Activated CD4-positive, alpha-beta memory T cell treated with anti-CD3 and anti-CD28 coated beads, Interleukin-2, amount 10 ng/mL, durations not matched to agents 7 days and 5 days (primary cell): ENCODE results near the gene NOP58. TPM values are rescaled to one million over a fixed set of nuclear protein-coding genes. Genes with fewer than 3 reads are reported as not detected.
"Not testable (repeated sequence)": the region's sequence is repeated elsewhere in the genome, so short reads cannot be mapped to it uniquely, and the experiment has no call there.

ENCODE experiments used
- CTCF ChIA-PET: fragments of 350-600 bp; sonication (Branson Sonifier 250); formaldehyde crosslinking; loops from one replicate; lab custom pipeline; 2021; ENCODE audit warnings: antibody characterized with exemption, inconsistent platforms; lab: Charles Lee
- POLR2A ChIA-PET: fragments of 350-600 bp; sonication (Branson Sonifier 250); formaldehyde crosslinking; loops from one replicate; lab custom pipeline; 2021; ENCODE audit warnings: antibody characterized with exemption; lab: Charles Lee
- DNase-seq: peaks from one replicate; pipeline ENCODE4 v3.0.0-alpha.2; 2020
- H3K27ac Mint-ChIP-seq: one replicate; pipeline ENCODE4 v1.8.0; 2021; ENCODE audit warnings: mild to moderate bottlenecking, mixed read lengths
- H3K27me3 Mint-ChIP-seq: one replicate; pipeline ENCODE4 v1.8.0; 2021; ENCODE audit warnings: mixed read lengths
- H3K36me3 Mint-ChIP-seq: one replicate; pipeline ENCODE4 v1.8.0; 2021; ENCODE audit warnings: low read depth, mixed read lengths
- H3K4me1 Mint-ChIP-seq: one replicate; pipeline ENCODE4 v1.8.0; 2021; ENCODE audit warnings: mixed read lengths
- H3K4me3 Mint-ChIP-seq: one replicate; pipeline ENCODE4 v1.8.0; 2021; ENCODE audit warnings: mild to moderate bottlenecking, mixed read lengths
- H3K9me3 Mint-ChIP-seq: one replicate; pipeline ENCODE4 v1.8.0; 2021; ENCODE audit warnings: mixed read lengths
- total RNA-seq, 2 experiments: library from RNA; stranded (reverse); gene quantifications; one replicate each; pipeline ENCODE4 v1.2.3, GENCODE V29; 2021

The NOP58 gene, protein sequence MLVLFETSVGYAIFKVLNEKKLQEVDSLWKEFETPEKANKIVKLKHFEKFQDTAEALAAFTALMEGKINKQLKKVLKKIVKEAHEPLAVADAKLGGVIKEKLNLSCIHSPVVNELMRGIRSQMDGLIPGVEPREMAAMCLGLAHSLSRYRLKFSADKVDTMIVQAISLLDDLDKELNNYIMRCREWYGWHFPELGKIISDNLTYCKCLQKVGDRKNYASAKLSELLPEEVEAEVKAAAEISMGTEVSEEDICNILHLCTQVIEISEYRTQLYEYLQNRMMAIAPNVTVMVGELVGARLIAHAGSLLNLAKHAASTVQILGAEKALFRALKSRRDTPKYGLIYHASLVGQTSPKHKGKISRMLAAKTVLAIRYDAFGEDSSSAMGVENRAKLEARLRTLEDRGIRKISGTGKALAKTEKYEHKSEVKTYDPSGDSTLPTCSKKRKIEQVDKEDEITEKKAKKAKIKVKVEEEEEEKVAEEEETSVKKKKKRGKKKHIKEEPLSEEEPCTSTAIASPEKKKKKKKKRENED
- 100 to 1,000 TPM; 103 to 108 TPM for total RNA-seq

DNA sequence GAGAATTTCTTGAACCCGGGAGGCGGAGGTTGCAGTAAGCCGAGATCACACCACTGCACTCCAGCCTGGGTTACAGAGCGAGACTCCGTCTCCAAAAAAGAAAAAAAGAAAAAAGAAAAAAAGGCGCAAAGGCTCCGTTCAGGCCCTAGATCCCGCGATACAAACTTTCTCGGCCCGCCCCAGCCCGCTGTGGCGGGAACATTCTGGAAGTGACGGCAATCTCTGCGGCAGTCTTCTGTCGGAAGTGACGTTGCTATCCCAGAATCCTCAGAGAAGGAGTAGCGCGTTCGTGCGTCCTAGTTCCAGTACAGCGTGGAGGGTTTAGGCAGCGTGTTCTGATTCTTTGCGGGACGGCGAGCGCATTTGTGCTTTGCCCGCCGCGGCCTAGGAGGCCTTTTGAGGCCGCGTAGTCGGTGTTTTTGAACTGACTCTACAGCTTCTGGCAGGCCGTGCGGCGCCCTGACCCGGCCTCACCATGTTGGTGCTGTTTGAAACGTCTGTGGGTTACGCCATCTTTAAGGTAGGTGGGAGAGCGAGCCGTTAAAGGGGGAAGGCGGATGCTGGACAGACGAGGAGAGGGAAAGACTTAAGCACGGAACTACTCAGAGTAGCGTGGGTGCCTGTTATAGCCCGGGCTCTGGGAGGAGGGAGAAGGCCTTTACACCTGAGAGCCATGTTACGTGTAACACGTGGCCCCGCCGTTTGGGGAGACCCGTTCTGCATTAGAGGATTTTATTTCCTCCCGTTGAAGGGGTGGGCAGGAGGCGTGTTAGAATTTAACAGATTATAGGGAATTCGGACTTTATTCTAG is at the start of gene NOP58:
TSS of gene NOP58 (plus strand) at position 297 of the 811 bp plus-strand sequence. CDS start at position 476, 179 bp downstream.
- peaks cover 25% of the 10 kb centered on the region for H3K4me1 Mint-ChIP-seq
- no peaks in the 10 kb centered on the region for H3K27me3 Mint-ChIP-seq
- POLR2A ChIA-PET = interaction anchor here (1.1 to 4.9 kb wide), 7 partner anchors 12 to 1402 kb away, joined by 3 to 100 read pairs (median 7); partner anchors contain the start of genes CLK1 and SUMO1
- CTCF ChIA-PET = interaction anchor here (0.6 to 1.2 kb wide), 3 partner anchors 27 to 1375 kb away, joined by 3 read pairs; partner anchors contain the start of gene SUMO1
- H3K9me3 Mint-ChIP-seq = no peaks in the 10 kb centered on the region
- peak; percentile 94 for DNase-seq
- peak within 1 kb of the TSS; percentile 64 for H3K27ac Mint-ChIP-seq
- H3K4me3 Mint-ChIP-seq = peak within 1 kb of the TSS; percentile 49
- H3K36me3 Mint-ChIP-seq = peaks cover 14% of the 10 kb centered on the region

DNA sequence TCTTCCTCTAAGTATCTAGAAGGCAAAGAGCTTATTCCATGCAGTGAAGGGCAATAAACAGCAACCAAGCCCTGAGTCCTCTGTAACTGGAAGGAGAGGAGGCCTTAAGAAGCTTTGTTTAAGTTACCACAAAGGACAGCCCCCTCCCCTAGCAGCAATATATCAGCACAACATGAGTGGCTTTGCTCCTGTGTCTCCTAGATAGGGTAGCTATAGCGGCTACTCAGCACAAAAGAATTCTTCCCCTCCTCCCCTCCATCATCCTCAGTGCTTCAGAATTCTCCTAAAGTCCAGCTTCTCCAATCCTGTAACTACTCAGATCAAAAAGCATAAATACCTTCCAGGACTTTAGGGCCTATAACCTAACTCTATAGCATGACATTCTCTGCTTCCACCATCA is 43.7 kb upstream of the NOP58 start:
- peak overlapping the region; percentile 2 for H3K27ac Mint-ChIP-seq
- CTCF ChIA-PET = interaction anchor here (1.1 to 1.3 kb wide), 3 partner anchors 15 to 444 kb away, joined by 3 to 4 read pairs (median 3); partner anchors contain the start of gene SUMO1
- peaks cover 12% of the 10 kb centered on the region for H3K4me1 Mint-ChIP-seq
- peaks cover 46% of the 10 kb centered on the region for H3K36me3 Mint-ChIP-seq
- POLR2A ChIA-PET = interaction anchor here (0.6 to 1.4 kb wide), 3 partner anchors 15 to 1728 kb away, joined by 3 to 5 read pairs (median 3); no protein-coding TSS in a partner anchor
- no peak overlapping the region for H3K4me3 Mint-ChIP-seq
- no peaks in the 10 kb centered on the region for H3K27me3 Mint-ChIP-seq
- H3K9me3 Mint-ChIP-seq = no peaks in the 10 kb centered on the region
- DNase-seq = no peak

DNA sequence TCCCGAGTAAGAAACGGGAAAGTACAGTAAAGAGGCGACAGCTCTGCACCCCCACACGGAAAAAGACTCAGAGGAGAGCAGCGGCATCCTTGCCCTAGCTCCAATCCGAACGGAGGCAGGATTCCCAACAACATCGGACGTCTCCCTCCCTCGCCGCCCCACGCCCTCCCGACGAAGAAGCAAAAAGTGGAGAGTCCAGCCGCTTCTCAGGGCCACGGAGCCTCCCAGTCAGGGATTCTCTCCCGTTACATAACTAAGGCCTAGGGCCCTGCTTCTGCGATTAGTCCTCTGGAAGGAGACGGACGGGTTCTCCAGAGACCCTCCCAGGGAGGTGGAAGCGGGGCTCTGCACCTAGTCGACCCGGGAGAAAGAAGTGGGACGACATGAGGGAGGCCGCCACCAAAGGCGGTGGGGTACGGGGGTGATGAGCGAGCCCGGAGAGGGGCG is 27.8 kb upstream of the NOP58 start:
- Mint-ChIP-seq H3K27me3 (no peaks in the 10 kb centered on the region), H3K4me1 (peaks cover 36% of the 10 kb centered on the region), H3K36me3 (peaks cover 13% of the 10 kb centered on the region), H3K27ac (peak overlapping the region; percentile 62), H3K9me3 (no peaks in the 10 kb centered on the region), H3K4me3 (peak overlapping the region; percentile 86)
- CTCF ChIA-PET = interaction anchor here (1.5 kb wide), 1 partner anchor 9 kb away, joined by 3 read pairs; no protein-coding TSS in a partner anchor
- POLR2A ChIA-PET = interaction anchor here (0.7 to 3.6 kb wide), 9 partner anchors 8 to 457 kb away, joined by 3 to 57 read pairs (median 5); partner anchors contain the start of genes ALS2 and NOP58
- DNase-seq = no peak

DNA sequence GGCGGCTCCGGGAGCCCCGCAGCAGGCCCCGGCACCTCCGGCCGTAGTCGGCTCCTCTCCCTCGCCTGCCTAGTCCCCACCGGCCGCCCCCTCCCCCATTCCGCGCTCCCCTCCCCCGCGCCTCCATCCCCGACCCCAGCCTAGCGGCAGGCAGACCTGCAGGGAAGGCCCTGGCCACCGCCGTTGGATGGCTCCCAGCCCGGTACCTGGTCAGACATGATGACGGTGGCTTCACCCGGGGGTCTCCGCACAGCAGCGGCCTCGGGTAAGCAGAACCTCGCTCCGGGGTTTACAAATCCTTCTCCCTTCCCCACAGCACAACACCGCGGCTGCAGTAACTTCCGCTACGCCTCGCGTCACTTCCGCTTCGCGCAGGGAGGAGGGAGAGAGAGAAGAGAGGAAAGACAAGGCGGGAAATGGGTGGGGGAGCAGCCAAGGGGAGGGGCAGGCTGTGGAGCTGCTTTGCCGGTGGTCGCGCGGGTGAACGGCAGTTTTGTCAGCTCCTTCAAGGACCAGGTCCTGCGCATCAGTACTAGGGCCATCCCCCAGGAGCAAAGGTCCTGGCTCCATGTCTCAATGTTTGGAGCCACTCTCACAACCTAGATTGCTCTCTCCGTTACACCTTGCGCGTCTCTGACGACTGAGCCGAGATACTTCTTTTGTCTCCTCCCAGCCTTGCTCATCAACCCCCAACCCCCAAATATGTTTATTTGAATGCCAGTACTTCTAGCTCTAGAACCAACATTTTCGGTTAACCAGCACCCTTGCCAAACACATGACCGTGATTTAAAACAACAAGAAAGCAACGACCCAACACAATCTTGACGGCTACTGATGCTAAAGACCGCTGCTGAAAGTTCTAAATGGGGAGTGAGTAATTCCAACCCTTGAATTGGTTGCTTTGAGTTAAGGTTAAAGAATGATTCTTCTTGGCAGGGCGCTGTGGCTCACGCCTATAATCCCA is 27.0 kb upstream of the NOP58 start, which contains the start of gene SUMO1:
TSS of gene SUMO1 (minus strand) at position 364 of the 964 bp plus-strand sequence. CDS start at position 218, 146 bp downstream.
- Mint-ChIP-seq H3K4me3 (peak within 1 kb of the TSS; percentile 96), H3K27ac (peak within 1 kb of the TSS; percentile 92), H3K36me3 (peaks cover 13% of the 10 kb centered on the region), H3K4me1 (peaks cover 36% of the 10 kb centered on the region), H3K27me3 (no peaks in the 10 kb centered on the region), H3K9me3 (no peaks in the 10 kb centered on the region)
- DNase-seq = peak; percentile 94
- POLR2A ChIA-PET = interaction anchor here (0.6 to 3.6 kb wide), 12 partner anchors 9 to 1374 kb away, joined by 3 to 57 read pairs (median 3); partner anchors contain the start of genes ALS2, CLK1 and NOP58
- CTCF ChIA-PET = interaction anchor here (0.8 to 1.3 kb wide), 3 partner anchors 8 to 26 kb away, joined by 3 to 4 read pairs (median 3); partner anchors contain the start of gene NOP58

GRCh38 chr2:202247710-202248109 is 17.9 kb upstream of the NOP58 start:
- peaks cover 11% of the 10 kb centered on the region for H3K4me1 Mint-ChIP-seq
- H3K27ac Mint-ChIP-seq, H3K9me3 Mint-ChIP-seq, DNase-seq, POLR2A ChIA-PET, H3K27me3 Mint-ChIP-seq, H3K36me3 Mint-ChIP-seq, H3K4me3 Mint-ChIP-seq: not testable (repeated sequence)
- CTCF ChIA-PET = interaction anchor here (1.4 kb wide), 1 partner anchor 9 kb away, joined by 4 read pairs; the partner anchor contains the start of gene SUMO1

DNA sequence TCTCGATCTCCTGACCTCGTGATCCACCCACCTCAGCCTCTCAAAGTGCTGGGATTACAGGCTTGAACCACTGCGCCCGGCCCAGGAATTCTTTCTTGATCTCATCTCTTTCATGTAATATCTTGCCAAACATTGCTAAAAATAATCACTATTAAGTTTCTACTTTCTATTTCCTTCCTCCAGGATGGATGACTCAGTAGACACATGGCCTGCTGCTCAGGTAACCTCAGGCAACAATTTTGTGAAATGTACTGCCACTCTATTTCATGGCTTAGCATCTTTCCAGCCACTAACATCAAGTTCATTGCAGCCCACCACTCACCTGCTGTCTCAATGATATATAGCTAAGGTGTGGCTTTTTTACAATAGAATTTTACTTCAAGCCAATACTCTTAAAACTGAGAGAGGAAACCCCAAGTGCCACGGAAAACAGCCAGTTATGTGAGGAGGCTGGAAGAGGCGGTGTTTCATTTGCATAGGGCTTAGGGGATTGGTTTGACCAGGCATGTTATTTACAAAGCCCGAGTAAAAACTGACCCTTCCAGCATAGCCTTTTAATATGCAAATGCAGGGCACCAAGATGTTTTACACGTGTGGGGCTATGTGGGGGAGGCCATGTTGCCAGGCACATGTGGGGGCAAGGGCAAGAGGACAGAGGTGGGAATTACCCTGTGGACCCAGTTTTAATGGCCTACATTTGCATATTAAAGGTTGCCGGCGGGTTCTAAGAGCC is 15.9 kb upstream of the NOP58 start:
- Mint-ChIP-seq H3K36me3 (no peaks in the 10 kb centered on the region), H3K9me3 (peaks cover 2% of the 10 kb centered on the region), H3K4me1 (peaks cover 11% of the 10 kb centered on the region), H3K4me3 (no peak overlapping the region), H3K27ac (no peak overlapping the region), H3K27me3 (peaks cover 9% of the 10 kb centered on the region)
- no peak for DNase-seq
- ChIA-PET POLR2A (no interaction called here), CTCF (no interaction called here)

DNA sequence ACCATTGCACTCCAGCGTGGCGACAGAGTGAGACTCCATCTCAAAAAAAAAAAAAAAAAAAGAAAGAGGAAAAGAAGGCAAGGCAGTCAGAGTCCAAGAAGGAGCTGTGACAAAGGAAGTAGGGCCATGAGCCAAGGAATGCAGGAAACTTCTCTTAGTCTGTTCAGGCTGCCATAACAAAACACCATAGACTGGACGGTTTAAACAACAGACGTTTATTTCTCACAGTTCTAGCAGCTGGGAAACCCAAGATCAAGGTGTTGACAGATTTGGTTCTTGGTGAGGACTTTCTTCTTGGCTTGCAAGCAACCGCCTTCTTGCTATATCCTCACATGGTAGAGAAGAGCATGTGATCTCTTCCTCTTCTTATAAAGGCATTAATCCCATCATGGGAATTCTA is 14.1 kb upstream of the NOP58 start:
- Mint-ChIP-seq H3K4me1 (peaks cover 11% of the 10 kb centered on the region), H3K4me3 (no peak overlapping the region), H3K27ac (no peak overlapping the region), H3K27me3 (peaks cover 11% of the 10 kb centered on the region), H3K9me3 (peaks cover 2% of the 10 kb centered on the region), H3K36me3 (no peaks in the 10 kb centered on the region)
- ChIA-PET POLR2A (no interaction called here), CTCF (no interaction called here)
- DNase-seq = no peak

DNA sequence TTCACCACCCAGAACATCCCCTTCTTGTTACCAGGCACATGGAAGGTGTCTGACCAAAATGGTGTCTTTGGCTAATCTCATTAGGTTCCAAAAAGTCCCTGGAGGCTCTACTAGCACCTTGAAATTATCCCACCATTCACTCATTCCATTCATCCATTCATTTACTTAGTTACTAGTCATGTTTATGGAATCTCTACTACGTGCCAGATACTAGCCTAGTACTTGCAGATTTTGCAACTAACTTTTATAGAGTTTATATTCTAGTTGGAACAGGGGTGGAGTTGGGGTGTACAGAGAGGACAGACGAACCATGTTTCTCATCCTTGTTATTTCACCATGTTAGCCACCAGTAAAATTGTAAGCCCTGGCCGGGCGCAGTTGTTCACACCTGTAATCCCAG is 4.0 kb upstream of the NOP58 start:
- POLR2A ChIA-PET = no interaction called here
- CTCF ChIA-PET = no interaction called here

GRCh38 chr2:202267495-202267894 is 1.9 kb downstream of the NOP58 start:
- no peak overlapping the region for H3K4me3 Mint-ChIP-seq
- no peak for DNase-seq
- H3K9me3 Mint-ChIP-seq = no peaks in the 10 kb centered on the region
- peaks cover 38% of the 10 kb centered on the region for H3K4me1 Mint-ChIP-seq
- ChIA-PET CTCF (interaction anchor here (1.0 to 2.1 kb wide), 3 partner anchors 10 to 32 kb away, joined by 3 to 7 read pairs (median 3); no protein-coding TSS in a partner anchor), POLR2A (interaction anchor here (0.6 to 4.9 kb wide), 21 partner anchors 9 to 1403 kb away, joined by 3 to 100 read pairs (median 4); partner anchors contain the start of genes BMPR2, CASP10, CASP8 and CLK1)
- peaks cover 14% of the 10 kb centered on the region for H3K36me3 Mint-ChIP-seq
- no peaks in the 10 kb centered on the region for H3K27me3 Mint-ChIP-seq
- no peak overlapping the region for H3K27ac Mint-ChIP-seq

More for the DNA sequence above, 4.0 kb upstream of the NOP58 start:
- no peak for DNase-seq
- Mint-ChIP-seq H3K4me1 (peaks cover 7% of the 10 kb centered on the region), H3K4me3 (no peak overlapping the region), H3K36me3 (no peaks in the 10 kb centered on the region), H3K27me3 (no peaks in the 10 kb centered on the region), H3K9me3 (no peaks in the 10 kb centered on the region), H3K27ac (no peak overlapping the region)

DNA sequence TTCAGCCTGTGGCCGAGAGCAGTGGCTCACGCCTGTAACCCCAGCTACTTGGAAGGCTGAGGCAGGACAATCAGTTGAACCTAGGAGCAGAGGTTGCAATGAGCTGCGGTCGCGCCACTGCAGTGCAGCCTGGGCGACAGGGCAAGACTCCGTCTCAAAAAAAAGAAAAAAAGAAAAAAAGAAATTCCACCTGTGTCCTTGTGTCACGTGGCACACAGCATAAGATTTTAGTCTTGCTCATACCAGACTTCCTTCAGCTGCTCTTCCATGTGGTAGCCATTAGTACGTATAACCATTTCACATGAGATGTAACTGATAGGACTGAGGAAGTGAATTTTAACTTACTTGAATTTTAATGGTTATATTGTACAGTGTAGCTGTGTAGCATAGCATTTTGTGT is 4.0 kb downstream of the NOP58 start:
- peaks cover 14% of the 10 kb centered on the region for H3K36me3 Mint-ChIP-seq
- H3K4me1 Mint-ChIP-seq = peaks cover 41% of the 10 kb centered on the region
- H3K27me3 Mint-ChIP-seq = no peaks in the 10 kb centered on the region
- peak overlapping the region; percentile 66 for H3K4me3 Mint-ChIP-seq
- H3K27ac Mint-ChIP-seq = peak overlapping the region; percentile 90
- no peaks in the 10 kb centered on the region for H3K9me3 Mint-ChIP-seq
- CTCF ChIA-PET = interaction anchor here (2.0 kb wide), 1 partner anchor 10 kb away, joined by 9 read pairs; no protein-coding TSS in a partner anchor
- peak; percentile 48 for DNase-seq
- POLR2A ChIA-PET = interaction anchor here (0.6 to 2.2 kb wide), 9 partner anchors 8 to 1013 kb away, joined by 3 to 11 read pairs (median 3); partner anchors contain the start of genes FAM117B and SUMO1
